RWPE1 (cell line): ENCODE data around the gene ULK1.
"Not testable (repeated sequence)": the region's sequence is repeated elsewhere in the genome, so short reads cannot be mapped to it uniquely, and the experiment has no call there.

Experiments
- CTCF ChIA-PET: fragments of 350-600 bp; sonication (Branson Sonifier 250); formaldehyde crosslinking; extraction: SDS; loops from one replicate; lab custom pipeline; 2021; lab: Yijun Ruan, JAX
- POLR2A ChIA-PET: fragments of 400-600 bp; formaldehyde crosslinking; extraction: SDS; loops from one replicate; lab custom pipeline; 2020; ENCODE audit warnings: antibody characterized with exemption; ENCODE audit not compliant: low non-redundant PET; lab: Yijun Ruan, JAX
- DNase-seq: peaks from one replicate; pipeline ENCODE4 v3.0.0; 2012; ENCODE audit warnings: low spot score
- H3K27ac ChIP-seq: fragments of 450-650 bp; 2 replicates; pipeline ENCODE4 v1.5.1; 2017
- CTCF ChIP-seq: fragments of 450-650 bp; conservative IDR thresholded peaks from 2 replicates; pipeline ENCODE4 v1.5.1; 2017; ENCODE audit warnings: low read depth, mild to moderate bottlenecking

Gene ULK1

GRCh38 chr12:131882804-131883520, 11.5 kb upstream of the ULK1 start:
- DNase-seq, result no peak
- POLR2A ChIA-PET, result interaction anchor here (0.6 kb wide), 1 partner anchor 11 kb away, joined by 5 read pairs; no protein-coding TSS in a partner anchor
- CTCF ChIA-PET, result interaction anchor here (0.7 kb wide), 1 partner anchor 563 kb away, joined by 4 read pairs; no protein-coding TSS in a partner anchor
- no peak for TF ChIP-seq CTCF
- peak overlapping the region; percentile 35; the same call in 1 of the 2 replicates for H3K27ac ChIP-seq

GRCh38 chr12:131883521-131883900, 10.9 kb upstream of the ULK1 start:
- ChIA-PET POLR2A (no interaction called here), CTCF (interaction anchor here (0.7 kb wide), 1 partner anchor 564 kb away, joined by 4 read pairs; no protein-coding TSS in a partner anchor)
- DNase-seq, result no peak
- no peak for TF ChIP-seq CTCF
- H3K27ac ChIP-seq, result peak overlapping the region; percentile 35; the same call in 1 of the 2 replicates

GRCh38 chr12:131885076-131885475, 9.3 kb upstream of the ULK1 start:
- POLR2A ChIA-PET, DNase-seq, H3K27ac ChIP-seq, CTCF ChIA-PET: not testable (repeated sequence)

DNA sequence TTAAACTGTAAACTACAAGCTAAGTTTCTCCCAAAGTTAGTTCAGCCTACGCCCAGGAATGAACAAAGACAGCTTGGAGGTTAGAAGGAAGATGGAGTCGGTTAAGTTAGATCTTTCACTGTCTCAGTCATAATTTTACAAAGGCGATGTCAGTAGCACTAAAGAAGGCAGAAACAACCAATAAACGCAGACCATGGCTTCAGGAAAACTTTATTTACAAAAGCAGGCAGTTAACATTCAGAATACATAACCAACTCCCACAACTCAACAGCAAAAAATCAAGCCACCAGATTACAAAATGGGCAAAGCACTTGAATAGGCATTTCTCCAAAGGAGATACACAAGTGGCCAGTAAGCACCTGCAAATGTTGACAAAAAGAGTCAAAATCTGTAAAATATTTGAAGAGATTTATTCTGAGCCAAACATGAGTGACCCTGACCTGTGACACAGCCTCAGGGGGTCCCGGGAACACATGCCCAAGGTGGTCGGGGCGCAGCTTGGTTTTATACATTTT, 8.8 kb upstream of the ULK1 start:
- ChIA-PET POLR2A (no interaction called here), CTCF (no interaction called here)
- no peak for TF ChIP-seq CTCF
- DNase-seq, result no peak
- no peak overlapping the region for H3K27ac ChIP-seq

DNA sequence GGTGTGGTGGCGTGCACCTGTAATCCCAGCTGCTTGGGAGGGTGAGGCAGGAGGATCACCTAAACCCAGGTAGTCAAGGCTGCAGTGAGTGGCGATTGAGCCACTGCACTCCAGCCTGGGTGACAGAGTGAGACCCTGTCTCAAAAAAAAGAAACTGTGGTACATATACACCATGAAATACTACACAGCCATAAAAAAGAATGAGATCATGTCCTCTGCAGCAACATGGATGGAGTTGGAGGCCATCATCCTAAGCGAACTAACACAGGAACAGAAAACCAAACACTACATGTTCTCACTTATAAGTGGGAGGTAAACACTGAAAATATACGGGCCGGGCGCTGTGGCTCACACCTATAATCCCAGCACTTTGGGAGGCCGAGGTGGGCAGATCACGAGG, 2.7 kb upstream of the ULK1 start:
- DNase-seq, CTCF ChIA-PET, H3K27ac ChIP-seq, POLR2A ChIA-PET: not testable (repeated sequence)

- TF ChIP-seq CTCF, result no peak
- peak overlapping the region; percentile 35; the same call in 1 of the 2 replicates for H3K27ac ChIP-seq
- POLR2A ChIA-PET, result no interaction called here
- CTCF ChIA-PET, result interaction anchor here (0.6 kb wide), 1 partner anchor 24 kb away, joined by 4 read pairs; no protein-coding TSS in a partner anchor
- DNase-seq, result no peak
Measured at GRCh38 chr12:131892711-131893604, 1.5 kb upstream of the ULK1 start.

- POLR2A ChIA-PET, result no interaction called here
- DNase-seq, result no peak
- H3K27ac ChIP-seq, result peak overlapping the region; percentile 96
- TF ChIP-seq CTCF, result no peak
- CTCF ChIA-PET, result interaction anchor here (0.6 kb wide), 1 partner anchor 25 kb away, joined by 4 read pairs; no protein-coding TSS in a partner anchor
Measured at GRCh38 chr12:131893605-131894312, 663 bp upstream of the ULK1 start.
